Measurements from ENCODE around the gene DOCK1.

Gene DOCK1

GRCh38 chr10:127423218-127423915 is 518.1 kb downstream of the DOCK1 start:
- DNase-seq (ENCODE audit: low spot score), result no peak

GRCh38 chr10:127424594-127425264 is 519.5 kb downstream of the DOCK1 start:
- no peak for TF ChIP-seq CTCF (IDR thresholded peaks at IDR 0.05; ENCODE audit: extremely low read depth, missing control alignments)
- no peak for DNase-seq (ENCODE audit: low spot score)

More at GRCh38 chr10:127423218-127423915, 518.1 kb downstream of the DOCK1 start:
- TF ChIP-seq CTCF (IDR thresholded peaks at IDR 0.05; ENCODE audit: extremely low read depth, missing control alignments), result no peak

GRCh38 chr10:127426746-127427145 is 521.5 kb downstream of the DOCK1 start:
- DNase-seq (ENCODE audit: low spot score), result no peak

GRCh38 chr10:127427926-127428325 is 522.7 kb downstream of the DOCK1 start:
- no peak for TF ChIP-seq CTCF (IDR thresholded peaks at IDR 0.05; ENCODE audit: extremely low read depth, missing control alignments)
- no peak for DNase-seq (ENCODE audit: low spot score)

More at GRCh38 chr10:127426746-127427145, 521.5 kb downstream of the DOCK1 start:
- no peak for TF ChIP-seq CTCF (IDR thresholded peaks at IDR 0.05; ENCODE audit: extremely low read depth, missing control alignments)

GRCh38 chr10:127428385-127428980 is 523.3 kb downstream of the DOCK1 start:
- DNase-seq (ENCODE audit: low spot score), result no peak
- no peak for TF ChIP-seq CTCF (IDR thresholded peaks at IDR 0.05; ENCODE audit: extremely low read depth, missing control alignments)

- no peak for TF ChIP-seq CTCF (IDR thresholded peaks at IDR 0.05; ENCODE audit: extremely low read depth, missing control alignments)
- no peak for DNase-seq (ENCODE audit: low spot score)
Observed at GRCh38 chr10:127429601-127430312, 524.5 kb downstream of the DOCK1 start.
